Lower lobe of right lung (tissue), 2 donors: ENCODE data around the gene SLC7A1. TPM values are rescaled to one million over a fixed set of nuclear protein-coding genes. Genes with fewer than 3 reads are reported as not detected.
A peak's percentile ranks its signal among the peaks of the same experiment; 100 is the strongest.

ENCODE experiments used
- ATAC-seq, 2 donors: fragments of 200-7000 bp; cut with Tn5 transposase; one replicate each; pipeline ENCODE4 v1.9.1; 2020 to 2022; ENCODE audit warnings: mild to moderate bottlenecking in 2 of 2, moderate library complexity in 2 of 2
- DNase-seq: peaks from one replicate; pipeline ENCODE4 v3.0.0-alpha.2; 2020
- H3K27ac ChIP-seq: fragments of 200-600 bp; one replicate; pipeline ENCODE4 v1.8.0; 2022
- H3K27me3 ChIP-seq: fragments of 200-600 bp; one replicate; pipeline ENCODE4 v1.8.0; 2022; ENCODE audit warnings: low read depth
- H3K36me3 ChIP-seq: fragments of 200-600 bp; one replicate; pipeline ENCODE4 v1.8.0; 2022; ENCODE audit warnings: mild to moderate bottlenecking
- H3K4me1 ChIP-seq: fragments of 200-600 bp; one replicate; pipeline ENCODE4 v1.8.0; 2022
- H3K4me3 ChIP-seq: fragments of 200-600 bp; one replicate; pipeline ENCODE4 v1.8.0; 2022; ENCODE audit warnings: mild to moderate bottlenecking
- H3K9me3 ChIP-seq: fragments of 200-600 bp; one replicate; pipeline ENCODE4 v1.8.0; 2022
- CTCF ChIP-seq: fragments of 200-600 bp; IDR thresholded peaks from one replicate; pipeline ENCODE4 v1.8.0; 2022; ENCODE audit warnings: antibody characterized with exemption, mild to moderate bottlenecking
- intact Hi-C: fragments of 100-400 bp; cut with DNase I; formaldehyde crosslinking; loops from one replicate; pipeline ENCODE4 v1.11.0; 2022
- total RNA-seq: library from RNA; stranded (reverse); fragmentation: NEBNext Ultra II Directional; extraction: Animal tissue kit (Norgen Biotek cat#: 25700); gene quantifications from one replicate; pipeline ENCODE4 v1.2.1, GENCODE V29; 2021
- donor health status: DM: no; HTN: yes; CAD: no; lungs with severe emphysema.

Gene SLC7A1
- total RNA-seq, 1 donor from 2014 or later = 19.2 TPM

- ATAC-seq (no peak), DNase-seq (no peak)
- Histone ChIP-seq H3K27ac (no peak overlapping the region), H3K9me3 (no peaks in the 10 kb centered on the region), H3K4me1 (no peaks in the 10 kb centered on the region), H3K4me3 (no peak overlapping the region), H3K36me3 (no peaks in the 10 kb centered on the region), H3K27me3 (no peaks in the 10 kb centered on the region)
- intact Hi-C loops = no loop called here
- no peak for TF ChIP-seq CTCF
Observed at GRCh38 chr13:29479716-29480492, 115.6 kb downstream of the SLC7A1 start.

DNA sequence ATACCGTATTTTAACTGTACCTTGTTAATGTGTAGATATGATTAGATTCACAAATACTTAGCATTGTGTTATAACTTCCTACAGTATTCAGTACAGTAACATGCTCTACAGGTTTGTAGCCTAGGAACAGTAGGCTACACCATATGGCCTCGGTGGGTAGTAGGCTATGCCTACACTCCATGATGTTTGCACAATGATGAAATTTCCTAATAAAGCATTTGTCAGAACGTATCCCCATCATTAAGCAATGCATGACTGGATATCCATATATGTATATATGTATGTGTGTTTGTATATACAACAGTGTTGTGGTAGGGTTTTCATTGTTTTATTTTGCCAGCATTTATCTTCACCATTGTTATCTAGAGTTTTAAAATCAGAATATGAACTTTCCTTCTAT lies 119.4 kb downstream of the SLC7A1 start:
- no peaks in the 10 kb centered on the region for H3K27me3 ChIP-seq
- no peaks in the 10 kb centered on the region for H3K4me1 ChIP-seq
- no peak for ATAC-seq
- no peak overlapping the region for H3K4me3 ChIP-seq
- H3K9me3 ChIP-seq = no peaks in the 10 kb centered on the region
- H3K36me3 ChIP-seq = no peaks in the 10 kb centered on the region
- intact Hi-C loops = no loop called here
- H3K27ac ChIP-seq = no peak overlapping the region
- TF ChIP-seq CTCF = no peak
- no peak for DNase-seq

DNA sequence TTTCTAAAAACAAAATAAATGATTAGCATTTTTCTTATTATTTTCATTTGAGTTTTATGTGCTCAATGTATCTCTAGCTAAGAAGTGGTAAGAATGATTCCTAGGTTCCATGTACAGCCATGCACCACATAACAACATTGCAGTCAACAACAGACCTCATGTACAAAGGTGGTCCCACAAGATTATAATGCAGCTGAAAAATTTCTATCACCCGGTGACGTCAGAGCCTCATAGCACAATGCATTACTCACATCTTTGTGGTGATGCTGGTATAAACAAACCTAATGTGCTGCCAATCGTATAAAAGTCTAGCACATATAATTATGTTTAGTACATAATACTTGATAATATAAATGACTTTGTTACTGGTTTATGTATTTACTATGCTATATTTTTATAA lies 120.5 kb downstream of the SLC7A1 start:
- Histone ChIP-seq H3K4me1 (no peaks in the 10 kb centered on the region), H3K27ac (no peak overlapping the region), H3K36me3 (no peaks in the 10 kb centered on the region), H3K27me3 (no peaks in the 10 kb centered on the region), H3K9me3 (no peaks in the 10 kb centered on the region), H3K4me3 (no peak overlapping the region)
- no peak for TF ChIP-seq CTCF
- DNase-seq (no peak), ATAC-seq (no peak)
- intact Hi-C loops = no loop called here

GRCh38 chr13:29473166-29473565 lies 122.3 kb downstream of the SLC7A1 start:
- intact Hi-C loops = no loop called here
- no peak for TF ChIP-seq CTCF
- Histone ChIP-seq H3K4me1 (no peaks in the 10 kb centered on the region), H3K4me3 (no peak overlapping the region), H3K9me3 (no peaks in the 10 kb centered on the region), H3K27ac (no peak overlapping the region), H3K27me3 (no peaks in the 10 kb centered on the region), H3K36me3 (no peaks in the 10 kb centered on the region)
- DNase-seq (no peak), ATAC-seq (no peak)

GRCh38 chr13:29472332-29472961 lies 123.0 kb downstream of the SLC7A1 start:
- intact Hi-C loops = no loop called here
- no peaks in the 10 kb centered on the region for H3K36me3 ChIP-seq
- peak; percentile 73 for TF ChIP-seq CTCF
- no peaks in the 10 kb centered on the region for H3K9me3 ChIP-seq
- H3K4me1 ChIP-seq = no peaks in the 10 kb centered on the region
- no peak overlapping the region for H3K4me3 ChIP-seq
- no peak for DNase-seq
- ATAC-seq = peak; percentile 59 to 61
- no peak overlapping the region for H3K27ac ChIP-seq
- H3K27me3 ChIP-seq = no peaks in the 10 kb centered on the region
